ENCODE results near the gene ENTHD1.

Gene ENTHD1

GRCh38 chr22:39917776-39918495 is 24.4 kb upstream of the ENTHD1 start:
- no peak for TF ChIP-seq JUND (IDR thresholded peaks at IDR 0.05; ENCODE audit: low read depth)
- DNase-seq (ENCODE audit: low read depth in 1 of 2, low spot score in 1 of 2): no peak
- in situ Hi-C loops (cut with HindIII; ENCODE audit: low pct_unique_long_range_greater_than_20kb, low sequenced_read_pairs): no loop called here

GRCh38 chr22:39917197-39917643 is 23.7 kb upstream of the ENTHD1 start:
- no peak for TF ChIP-seq JUND (IDR thresholded peaks at IDR 0.05; ENCODE audit: low read depth)
- no peak for DNase-seq (ENCODE audit: low read depth in 1 of 2, low spot score in 1 of 2)
- in situ Hi-C loops (cut with HindIII; ENCODE audit: low pct_unique_long_range_greater_than_20kb, low sequenced_read_pairs): no loop called here

GRCh38 chr22:39916496-39916895 is 22.9 kb upstream of the ENTHD1 start:
- in situ Hi-C loops (cut with HindIII; ENCODE audit: low pct_unique_long_range_greater_than_20kb, low sequenced_read_pairs): no loop called here
- no peak for DNase-seq (ENCODE audit: low read depth in 1 of 2, low spot score in 1 of 2)
- TF ChIP-seq JUND (IDR thresholded peaks at IDR 0.05; ENCODE audit: low read depth): no peak

GRCh38 chr22:39915295-39915726 is 21.8 kb upstream of the ENTHD1 start:
- no peak for TF ChIP-seq JUND (IDR thresholded peaks at IDR 0.05; ENCODE audit: low read depth)
- no peak for DNase-seq (ENCODE audit: low read depth in 1 of 2, low spot score in 1 of 2)
- in situ Hi-C loops (cut with HindIII; ENCODE audit: low pct_unique_long_range_greater_than_20kb, low sequenced_read_pairs): no loop called here

- DNase-seq (ENCODE audit: low read depth in 1 of 2, low spot score in 1 of 2): no peak
- in situ Hi-C loops (cut with HindIII; ENCODE audit: low pct_unique_long_range_greater_than_20kb, low sequenced_read_pairs): no loop called here
- no peak for TF ChIP-seq JUND (IDR thresholded peaks at IDR 0.05; ENCODE audit: low read depth)
Observed at GRCh38 chr22:39914584-39914983, 21.0 kb upstream of the ENTHD1 start.

GRCh38 chr22:39913886-39914285 is 20.3 kb upstream of the ENTHD1 start:
- no peak for DNase-seq (ENCODE audit: low read depth in 1 of 2, low spot score in 1 of 2)
- in situ Hi-C loops (cut with HindIII; ENCODE audit: low pct_unique_long_range_greater_than_20kb, low sequenced_read_pairs): no loop called here
- no peak for TF ChIP-seq JUND (IDR thresholded peaks at IDR 0.05; ENCODE audit: low read depth)

GRCh38 chr22:39913321-39913720 is 19.8 kb upstream of the ENTHD1 start:
- DNase-seq (ENCODE audit: low read depth in 1 of 2, low spot score in 1 of 2): no peak
- TF ChIP-seq JUND (IDR thresholded peaks at IDR 0.05; ENCODE audit: low read depth): no peak
- in situ Hi-C loops (cut with HindIII; ENCODE audit: low pct_unique_long_range_greater_than_20kb, low sequenced_read_pairs): no loop called here

GRCh38 chr22:39910876-39911613 is 17.5 kb upstream of the ENTHD1 start:
- TF ChIP-seq JUND (IDR thresholded peaks at IDR 0.05; ENCODE audit: low read depth): no peak
- no peak for DNase-seq (ENCODE audit: low read depth in 1 of 2, low spot score in 1 of 2)
- in situ Hi-C loops (cut with HindIII; ENCODE audit: low pct_unique_long_range_greater_than_20kb, low sequenced_read_pairs): no loop called here

GRCh38 chr22:39908737-39909136 is 15.2 kb upstream of the ENTHD1 start:
- DNase-seq (ENCODE audit: low read depth in 1 of 2, low spot score in 1 of 2): no peak
- in situ Hi-C loops (cut with HindIII; ENCODE audit: low pct_unique_long_range_greater_than_20kb, low sequenced_read_pairs): no loop called here
- no peak for TF ChIP-seq JUND (IDR thresholded peaks at IDR 0.05; ENCODE audit: low read depth)

GRCh38 chr22:39908136-39908535 is 14.6 kb upstream of the ENTHD1 start:
- no peak for DNase-seq (ENCODE audit: low read depth in 1 of 2, low spot score in 1 of 2)
- in situ Hi-C loops (cut with HindIII; ENCODE audit: low pct_unique_long_range_greater_than_20kb, low sequenced_read_pairs): no loop called here
- TF ChIP-seq JUND (IDR thresholded peaks at IDR 0.05; ENCODE audit: low read depth): no peak

- TF ChIP-seq JUND (IDR thresholded peaks at IDR 0.05; ENCODE audit: low read depth): no peak
- no peak for DNase-seq (ENCODE audit: low read depth in 1 of 2, low spot score in 1 of 2)
- in situ Hi-C loops (cut with HindIII; ENCODE audit: low pct_unique_long_range_greater_than_20kb, low sequenced_read_pairs): no loop called here
Observed at GRCh38 chr22:39907605-39908097, 14.1 kb upstream of the ENTHD1 start.

GRCh38 chr22:39907047-39907446 is 13.5 kb upstream of the ENTHD1 start:
- no peak for TF ChIP-seq JUND (IDR thresholded peaks at IDR 0.05; ENCODE audit: low read depth)
- in situ Hi-C loops (cut with HindIII; ENCODE audit: low pct_unique_long_range_greater_than_20kb, low sequenced_read_pairs): no loop called here
- no peak for DNase-seq (ENCODE audit: low read depth in 1 of 2, low spot score in 1 of 2)

- no peak for DNase-seq (ENCODE audit: low read depth in 1 of 2, low spot score in 1 of 2)
- TF ChIP-seq JUND (IDR thresholded peaks at IDR 0.05; ENCODE audit: low read depth): no peak
- in situ Hi-C loops (cut with HindIII; ENCODE audit: low pct_unique_long_range_greater_than_20kb, low sequenced_read_pairs): no loop called here
Observed at GRCh38 chr22:39906207-39906606, 12.6 kb upstream of the ENTHD1 start.

All from T47D (cell line).